HEK293 (cell line): ENCODE results near the gene MAFF.

Source experiments
- GLIS1 ChIP-seq: fragments of 450-650 bp; formaldehyde crosslinking; IDR thresholded peaks from 2 replicates; pipeline ENCODE4 v1.5.1; 2016; ENCODE audit warnings: missing biosample characterization, missing genetic modification characterization
- GLIS2 ChIP-seq: fragments of 450-650 bp; formaldehyde crosslinking; IDR thresholded peaks from 2 replicates; pipeline ENCODE4 v1.5.1; 2016; ENCODE audit warnings: missing biosample characterization, missing genetic modification characterization
- IKZF3 ChIP-seq: fragments of 450-650 bp; IDR thresholded peaks from 2 replicates; pipeline ENCODE4 v1.5.0; 2018; ENCODE audit warnings: missing biosample characterization, mild to moderate bottlenecking, missing genetic modification characterization, moderate library complexity
- KLF7 ChIP-seq: fragments of 450-650 bp; formaldehyde crosslinking; IDR thresholded peaks from 2 replicates; pipeline ENCODE4 v1.5.1; 2016; ENCODE audit warnings: missing biosample characterization, missing genetic modification characterization, borderline replicate concordance
- OSR2 ChIP-seq: fragments of 450-650 bp; formaldehyde crosslinking; IDR thresholded peaks from 2 replicates; pipeline ENCODE4 v1.5.1; 2016; ENCODE audit warnings: missing biosample characterization, missing genetic modification characterization
- PBX3 ChIP-seq: sonication (generic); formaldehyde crosslinking; IDR thresholded peaks from 2 replicates; pipeline ENCODE4 v1.8.1; 2022; ENCODE audit warnings: mild to moderate bottlenecking, moderate library complexity, missing genetic modification reagents
- SETDB1 ChIP-seq: IDR thresholded peaks from one replicate; pipeline ENCODE4 v1.6.1; 2017; ENCODE audit warnings: mild to moderate bottlenecking, low read length, moderate library complexity, mixed read lengths; ENCODE audit not compliant: insufficient read length
- TSHZ1 ChIP-seq: fragments of 450-650 bp; formaldehyde crosslinking; IDR thresholded peaks from 2 replicates; pipeline ENCODE4 v1.5.1; 2016; ENCODE audit warnings: missing biosample characterization, missing genetic modification characterization, borderline replicate concordance
- ZBTB49 ChIP-seq: fragments of 450-650 bp; formaldehyde crosslinking; IDR thresholded peaks from 2 replicates; pipeline ENCODE4 v1.5.1; 2016; ENCODE audit warnings: missing biosample characterization, missing genetic modification characterization, low read depth
- ZFHX2 ChIP-seq: fragments of 450-650 bp; formaldehyde crosslinking; conservative IDR thresholded peaks from 2 replicates; pipeline ENCODE4 v1.5.1; 2016; ENCODE audit warnings: missing biosample characterization, missing genetic modification characterization
- ZNF133 ChIP-seq: fragments of 450-650 bp; formaldehyde crosslinking; IDR thresholded peaks from 2 replicates; pipeline ENCODE4 v1.5.1; 2016; ENCODE audit warnings: missing biosample characterization, missing genetic modification characterization
- ZNF16 ChIP-seq: fragments of 450-650 bp; formaldehyde crosslinking; IDR thresholded peaks from 2 replicates; pipeline ENCODE4 v1.5.1; 2016; ENCODE audit warnings: low read depth, missing biosample characterization, missing genetic modification characterization
- ZNF18 ChIP-seq: fragments of 450-650 bp; formaldehyde crosslinking; IDR thresholded peaks from 2 replicates; pipeline ENCODE4 v1.5.1; 2016; ENCODE audit warnings: missing biosample characterization, missing genetic modification characterization
- ZNF324 ChIP-seq: fragments of 450-650 bp; formaldehyde crosslinking; IDR thresholded peaks from 2 replicates; pipeline ENCODE4 v1.5.1; 2016; ENCODE audit warnings: missing biosample characterization, missing genetic modification characterization
- ZNF366 ChIP-seq: fragments of 450-650 bp; formaldehyde crosslinking; conservative IDR thresholded peaks from 2 replicates; pipeline ENCODE4 v1.5.1; 2016; ENCODE audit warnings: missing biosample characterization, missing genetic modification characterization
- ZNF398 ChIP-seq: fragments of 450-650 bp; formaldehyde crosslinking; IDR thresholded peaks from 2 replicates; pipeline ENCODE4 v1.5.1; 2017; ENCODE audit warnings: missing biosample characterization, missing genetic modification characterization
- ZNF423 ChIP-seq: fragments of 450-650 bp; formaldehyde crosslinking; IDR thresholded peaks from 2 replicates; pipeline ENCODE4 v1.5.1; 2016; ENCODE audit warnings: missing biosample characterization, missing genetic modification characterization
- ZNF518A ChIP-seq: fragments of 450-650 bp; formaldehyde crosslinking; conservative IDR thresholded peaks from 2 replicates; pipeline ENCODE4 v1.5.1; 2016; ENCODE audit warnings: low read depth, missing biosample characterization, missing genetic modification characterization
- ZNF548 ChIP-seq: fragments of 450-650 bp; formaldehyde crosslinking; IDR thresholded peaks from 2 replicates; pipeline ENCODE4 v1.5.1; 2016; ENCODE audit warnings: missing biosample characterization, missing genetic modification characterization
- ZNF549 ChIP-seq: fragments of 450-650 bp; IDR thresholded peaks from 2 replicates; pipeline ENCODE4 v1.5.1; 2018; ENCODE audit warnings: missing biosample characterization, missing genetic modification characterization, mild to moderate bottlenecking, inconsistent platforms, moderate library complexity
- ZNF610 ChIP-seq: fragments of 450-650 bp; formaldehyde crosslinking; IDR thresholded peaks from 2 replicates; pipeline ENCODE4 v1.5.1; 2016; ENCODE audit warnings: missing biosample characterization, missing genetic modification characterization, borderline replicate concordance
- ZNF629 ChIP-seq: fragments of 450-650 bp; formaldehyde crosslinking; IDR thresholded peaks from 2 replicates; pipeline ENCODE4 v1.5.1; 2017; ENCODE audit warnings: missing biosample characterization, missing genetic modification characterization
- ZNF664 ChIP-seq: fragments of 450-650 bp; formaldehyde crosslinking; IDR thresholded peaks from 2 replicates; pipeline ENCODE4 v1.5.1; 2016; ENCODE audit warnings: missing biosample characterization, missing genetic modification characterization
- ZNF747 ChIP-seq: fragments of 450-650 bp; formaldehyde crosslinking; IDR thresholded peaks from 2 replicates; pipeline ENCODE4 v1.5.1; 2016; ENCODE audit warnings: missing biosample characterization, missing genetic modification characterization

Gene MAFF

GRCh38 chr22:38180841-38181452 lies 20.8 kb upstream of the MAFF start (continued):
- TF ChIP-seq TSHZ1 = no peak
- TF ChIP-seq GLIS1 (tag by site-specific recombination) = 0 out of 2 replicates have a peak, but pooled peaks have one; percentile 23
- TF ChIP-seq ZNF324 (tag by site-specific recombination) = no peak; the same call in 1 of the 2 replicates
- no peak for TF ChIP-seq ZNF133
- no peak for TF ChIP-seq ZNF518A
- no peak for TF ChIP-seq KLF7
- TF ChIP-seq ZFHX2 (tag by site-specific recombination) = peak; percentile 53
- no peak for TF ChIP-seq PBX3 (CRISPR knock-in tag)
- no peak for TF ChIP-seq ZNF610 (tag by site-specific recombination)
- TF ChIP-seq ZBTB49 (tag by site-specific recombination) = no peak
- no peak for TF ChIP-seq ZNF747 (tag by site-specific recombination)
- TF ChIP-seq ZNF18 (tag by site-specific recombination) = no peak
- TF ChIP-seq ZNF629 (tag by site-specific recombination) = no peak; the same call in 1 of the 2 replicates
- TF ChIP-seq GLIS2 (tag by site-specific recombination) = peak; percentile 51; the same call in 1 of the 2 replicates
- TF ChIP-seq OSR2 = no peak
- no peak for TF ChIP-seq ZNF549 (tag by site-specific recombination)
- no peak; the same call in 1 of the 2 replicates for TF ChIP-seq ZNF16
- no peak for TF ChIP-seq IKZF3
- TF ChIP-seq ZNF423 = no peak
- peak; percentile 97 for TF ChIP-seq ZNF366 (tag by site-specific recombination)
- TF ChIP-seq ZNF398 (tag by site-specific recombination) = peak; percentile 93
- TF ChIP-seq SETDB1 = no peak
- TF ChIP-seq ZNF548 (tag by site-specific recombination) = no peak
- TF ChIP-seq ZNF664 = no peak
